HG03575 (cell line): ENCODE results near the gene ELMO1.
"Not testable (repeated sequence)": the region's sequence is repeated elsewhere in the genome, so short reads cannot be mapped to it uniquely, and the experiment has no call there.

Experiments
- ATAC-seq: cut with Tn5 transposase; IDR thresholded peaks from one replicate; pipeline ENCODE4 v1.9.1; 2021; ENCODE audit not compliant: unreplicated experiment, insufficient number of reproducible peaks, low FRiP score; ENCODE audit errors: extremely low read depth

The ELMO1 gene

DNA sequence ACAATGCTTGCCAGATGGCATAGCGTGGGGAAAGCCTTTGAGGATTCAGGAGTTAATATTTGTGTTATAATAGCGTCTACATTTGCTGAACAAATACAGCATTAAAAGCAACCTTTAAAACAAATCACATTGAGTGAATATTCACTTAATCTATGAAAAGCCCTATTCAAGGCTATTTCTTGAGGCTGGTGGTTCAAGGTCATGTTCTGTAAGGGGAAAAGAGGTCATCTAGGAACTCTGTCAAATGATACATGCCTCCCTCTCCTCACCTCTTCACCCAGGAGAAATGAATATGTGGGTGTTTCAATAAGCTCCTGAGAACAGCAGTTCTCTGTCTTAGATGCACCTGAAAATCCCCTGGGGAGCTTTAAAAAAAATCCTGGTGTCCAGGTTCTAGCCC, 303.0 kb downstream of the ELMO1 start:
- ATAC-seq = no peak

DNA sequence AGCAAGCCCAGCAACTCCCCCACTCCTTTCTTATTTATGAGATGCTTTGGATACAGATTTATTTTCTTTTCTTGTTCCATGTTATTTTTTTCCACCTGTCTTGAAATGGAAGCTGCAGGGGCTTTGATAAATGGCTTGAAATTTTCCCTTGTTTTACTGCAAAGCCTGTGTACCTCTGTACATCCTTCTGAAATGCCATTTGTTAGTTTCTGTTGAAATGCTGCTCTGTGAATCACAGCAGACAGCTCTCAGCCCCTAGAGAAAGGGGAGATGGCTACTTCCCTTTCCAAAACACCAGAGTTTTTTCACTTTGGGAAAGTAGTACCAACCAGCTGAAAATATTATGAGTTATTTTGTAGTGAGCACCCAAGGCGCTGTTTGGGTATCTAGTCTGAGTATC, 304.2 kb downstream of the ELMO1 start:
- ATAC-seq = no peak

DNA sequence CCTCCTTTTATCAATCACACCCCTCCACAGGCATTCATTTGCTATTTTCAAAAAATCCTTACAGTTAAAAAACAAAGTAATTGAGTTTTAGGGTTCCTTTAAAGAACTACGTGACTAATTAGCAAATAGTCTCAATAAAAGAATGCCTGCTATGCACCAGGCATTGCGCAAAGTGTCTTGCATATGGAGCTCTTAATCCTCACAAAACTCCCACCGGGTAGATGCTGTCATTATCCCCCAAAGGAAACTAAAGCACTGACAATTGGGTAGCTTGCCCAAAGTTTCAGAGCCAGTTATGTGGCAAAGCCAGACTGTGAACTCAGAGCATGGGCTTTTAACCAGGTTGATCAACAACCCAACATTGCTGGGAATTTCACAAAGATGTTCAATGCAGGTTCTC, 305.7 kb downstream of the ELMO1 start:
- ATAC-seq = no peak

DNA sequence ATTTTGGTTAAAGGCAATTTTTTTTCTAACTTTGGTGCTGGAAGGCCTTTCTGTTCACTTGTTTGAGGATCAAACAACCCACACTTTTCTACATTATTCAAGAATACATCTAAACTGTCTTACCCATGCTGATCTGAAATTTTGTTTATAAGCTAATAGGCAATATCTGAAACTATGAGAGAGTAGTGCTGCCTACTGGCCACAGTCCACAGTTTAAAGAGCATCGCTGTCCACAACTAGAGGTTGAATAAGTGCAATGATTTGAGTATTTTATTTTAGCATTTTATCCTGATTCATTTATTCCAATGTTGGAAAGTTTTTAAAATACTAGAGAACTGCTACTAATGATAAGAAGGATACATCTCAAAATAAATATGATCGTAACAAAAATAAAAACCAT, 306.9 kb downstream of the ELMO1 start:
- no peak for ATAC-seq

DNA sequence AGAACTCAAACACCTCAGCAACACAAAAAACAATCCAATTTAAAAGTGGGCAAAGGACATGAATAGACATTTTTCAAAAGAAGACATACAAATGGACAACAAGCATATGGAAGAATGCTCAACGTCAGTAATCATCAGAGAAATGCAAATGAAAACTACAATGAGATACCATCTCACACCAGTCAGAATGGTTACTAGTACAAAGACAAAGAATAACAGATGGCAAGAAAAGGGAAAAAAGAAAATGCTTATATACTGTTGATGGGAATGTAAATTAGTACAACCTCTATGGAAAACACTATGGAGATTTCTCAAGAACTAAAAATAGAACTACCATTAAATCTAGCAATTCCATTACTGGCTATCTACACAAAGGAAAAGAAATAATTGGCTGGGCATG, 314.8 kb downstream of the ELMO1 start:
- not testable (repeated sequence) for ATAC-seq

DNA sequence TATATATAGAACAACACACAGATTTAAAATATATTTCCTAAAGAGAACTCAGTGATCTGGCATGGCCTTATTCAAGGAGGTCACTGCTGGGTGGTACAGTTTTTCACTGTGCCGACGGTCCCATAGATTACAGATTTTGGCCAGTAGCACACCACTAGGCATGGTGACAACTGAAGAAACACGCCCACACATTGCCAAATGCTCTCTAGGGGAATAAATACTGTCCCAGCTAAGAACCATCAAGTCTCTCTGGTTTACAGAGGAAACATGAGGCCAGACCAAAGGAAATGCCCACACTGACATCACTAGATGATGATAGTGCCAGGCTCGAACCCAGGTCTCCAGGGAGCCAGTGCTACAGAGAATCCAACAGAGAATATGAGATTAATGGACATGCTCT, 316.8 kb downstream of the ELMO1 start:
- no peak for ATAC-seq

DNA sequence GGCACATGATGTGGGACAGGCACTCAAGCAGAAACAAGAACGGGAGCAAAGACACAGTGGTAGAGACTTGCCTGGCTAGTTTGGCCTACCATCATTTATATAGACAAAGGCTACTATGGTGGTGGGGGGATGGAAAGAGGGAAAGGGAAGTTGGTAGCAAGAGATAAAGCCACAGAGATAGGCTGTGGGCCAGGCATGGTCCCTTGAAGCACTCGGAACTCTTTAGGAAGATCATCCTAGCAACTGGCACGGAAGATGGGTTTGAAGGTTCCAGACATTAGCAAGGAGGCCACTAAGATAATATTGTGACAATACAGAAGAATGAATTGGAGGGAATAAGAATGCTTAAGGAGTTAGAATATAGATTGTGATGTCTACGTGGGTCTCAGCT, 319.6 kb downstream of the ELMO1 start:
- no peak for ATAC-seq

DNA sequence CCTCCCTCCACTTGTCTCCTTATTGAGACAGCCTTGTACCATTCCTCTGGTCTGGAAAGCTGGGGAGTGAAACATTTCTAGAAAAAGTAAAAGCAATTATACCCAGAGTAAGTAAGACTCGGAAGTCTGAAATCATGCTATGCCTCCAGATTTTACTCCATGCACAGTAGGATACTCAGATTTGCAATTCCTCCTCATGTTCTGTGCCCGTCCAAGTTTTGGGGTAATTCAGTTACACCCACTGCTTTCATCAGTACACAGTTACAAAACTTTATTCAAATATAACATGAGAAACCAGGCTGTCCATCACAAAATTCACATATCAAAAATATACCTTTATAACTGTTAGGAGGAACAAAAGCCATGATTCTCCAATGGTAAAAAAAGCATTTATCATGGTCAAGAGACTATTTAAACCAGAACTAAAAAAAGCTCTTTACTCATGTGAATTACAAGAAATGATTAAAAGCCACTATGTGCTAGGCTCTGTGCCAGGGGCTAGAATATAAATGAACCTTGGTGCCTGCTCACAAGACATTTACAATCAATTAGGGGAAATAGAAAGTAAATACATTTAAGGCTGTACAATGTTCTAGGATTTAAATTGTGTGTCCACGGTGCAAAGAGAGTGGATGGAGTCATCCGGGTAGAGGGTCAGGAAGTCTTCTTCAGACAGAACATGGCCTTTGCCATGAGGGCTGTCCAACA, 320.2 kb downstream of the ELMO1 start:
- no peak for ATAC-seq

DNA sequence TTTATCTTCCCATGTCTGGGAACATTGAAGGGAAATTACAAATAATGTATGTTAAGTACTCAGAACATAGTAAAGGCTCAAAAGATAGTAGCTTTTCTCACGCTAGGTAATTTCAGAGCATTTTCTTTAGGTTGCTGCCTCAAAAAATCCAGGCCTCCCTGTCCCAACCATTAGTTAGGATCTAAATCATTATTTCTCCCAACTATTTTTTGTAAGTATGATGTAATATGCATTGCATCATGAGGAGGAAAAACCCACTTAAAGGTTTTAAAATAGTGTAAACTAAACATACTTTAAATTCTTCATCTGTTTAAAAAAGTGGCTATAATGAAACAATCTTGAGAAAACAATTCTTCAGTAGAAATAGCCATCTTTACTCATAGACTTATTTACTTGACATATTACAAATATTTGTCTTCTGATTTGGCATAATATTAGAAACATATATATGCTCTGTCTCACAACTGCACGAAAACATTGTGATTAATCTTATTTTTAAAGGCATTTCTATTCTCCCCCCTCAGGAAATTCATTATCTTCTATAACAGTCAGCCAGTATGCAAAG, 329.3 kb downstream of the ELMO1 start:
- ATAC-seq = no peak

DNA sequence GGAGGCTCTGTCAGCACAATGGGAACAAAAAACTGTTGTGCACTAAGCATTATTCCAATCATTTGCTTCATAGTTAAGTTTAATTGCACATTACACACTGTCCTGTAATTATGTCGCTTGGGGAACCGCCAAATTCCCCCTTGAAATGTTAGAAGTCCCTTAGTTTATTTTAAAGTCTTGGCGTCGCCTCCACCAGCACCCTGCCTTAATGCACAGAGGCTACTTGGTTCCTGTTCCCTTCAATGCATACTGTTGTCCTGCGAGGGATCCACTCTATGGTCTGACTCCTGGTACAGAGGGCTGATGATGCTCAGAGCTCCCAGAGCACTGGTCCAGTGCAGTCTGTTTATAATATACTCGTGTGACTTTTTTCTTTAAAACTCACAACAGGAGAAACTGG, 330.7 kb downstream of the ELMO1 start:
- ATAC-seq = no peak

DNA sequence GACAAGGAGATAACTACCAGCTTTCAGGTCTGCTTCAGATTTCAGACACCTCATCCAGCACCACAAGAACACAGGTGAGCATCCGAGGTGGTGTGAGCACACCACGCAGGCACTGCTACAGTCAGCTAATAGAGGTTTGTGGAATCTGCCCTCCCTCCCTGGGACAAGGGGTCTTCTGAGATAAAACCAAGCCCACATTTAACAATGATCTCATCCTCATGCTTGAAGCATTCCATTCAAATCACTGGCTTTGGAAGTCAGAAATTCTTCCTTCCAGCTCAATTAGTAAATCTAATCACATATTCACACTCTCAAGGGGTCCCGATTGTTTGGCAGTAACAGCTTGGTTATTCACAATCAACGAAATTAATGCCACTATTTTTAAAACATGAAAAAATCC, 331.4 kb downstream of the ELMO1 start:
- ATAC-seq = no peak

DNA sequence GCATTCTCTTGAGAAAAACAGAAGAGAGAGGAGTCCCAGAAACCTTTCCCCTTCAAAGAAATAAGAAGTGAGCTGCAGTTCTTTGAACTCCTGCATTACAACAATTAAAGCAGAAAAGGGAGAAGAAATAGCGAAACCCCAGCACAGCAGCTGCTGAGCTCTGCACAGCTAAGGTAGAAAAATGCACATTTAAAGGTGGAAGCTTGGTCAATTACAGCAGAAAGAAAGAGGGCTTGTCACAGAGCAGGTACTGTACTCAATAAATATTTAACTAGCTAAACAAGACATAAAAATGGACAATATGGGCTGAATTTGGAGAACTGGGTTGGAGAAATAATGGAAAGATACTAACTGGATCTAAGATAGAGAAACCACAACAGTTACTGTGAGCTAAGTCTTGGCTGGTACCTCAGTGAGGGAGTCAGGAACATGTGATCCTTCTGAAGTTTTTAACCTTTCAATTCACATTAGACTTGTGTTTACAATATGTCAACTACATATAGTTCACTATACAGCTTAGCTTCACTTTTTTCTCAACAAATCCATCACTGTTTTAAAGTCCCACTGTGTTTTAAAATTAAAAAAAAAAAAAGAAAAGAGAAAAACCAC, 332.5 kb downstream of the ELMO1 start:
- ATAC-seq = no peak

DNA sequence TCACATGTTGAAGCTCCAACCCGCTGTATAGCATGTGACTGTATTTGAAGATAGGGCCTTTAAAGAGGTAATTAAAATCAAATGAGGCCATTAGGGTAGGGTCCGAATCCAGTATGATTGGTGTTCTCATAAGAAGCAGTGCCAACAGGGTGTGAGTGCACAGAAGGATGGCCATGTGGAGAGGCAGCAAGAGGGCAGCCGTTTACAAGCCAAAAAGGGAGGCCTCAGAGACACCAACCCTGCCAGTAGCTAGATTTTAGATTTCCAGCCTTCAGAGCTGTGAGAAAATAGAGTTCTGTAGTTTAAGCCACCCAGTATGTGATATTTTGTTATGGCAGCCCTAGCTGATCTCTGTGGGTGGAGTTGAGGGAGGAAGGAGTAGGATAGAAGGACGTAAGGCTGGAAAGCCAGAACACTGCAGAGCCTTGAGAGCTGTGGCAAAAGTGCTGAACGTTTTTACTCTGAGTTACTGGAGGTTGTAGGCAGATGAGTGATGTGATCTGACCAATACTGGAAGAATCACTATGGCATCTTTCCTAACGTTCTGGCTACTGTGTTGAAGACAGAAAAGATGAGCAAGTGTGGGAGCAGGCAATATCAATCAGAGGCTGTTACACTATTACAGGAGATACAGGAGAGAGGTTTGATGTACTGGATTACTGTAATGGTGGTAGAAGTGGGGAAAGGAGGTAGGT, 334.9 kb downstream of the ELMO1 start:
- ATAC-seq = no peak

DNA sequence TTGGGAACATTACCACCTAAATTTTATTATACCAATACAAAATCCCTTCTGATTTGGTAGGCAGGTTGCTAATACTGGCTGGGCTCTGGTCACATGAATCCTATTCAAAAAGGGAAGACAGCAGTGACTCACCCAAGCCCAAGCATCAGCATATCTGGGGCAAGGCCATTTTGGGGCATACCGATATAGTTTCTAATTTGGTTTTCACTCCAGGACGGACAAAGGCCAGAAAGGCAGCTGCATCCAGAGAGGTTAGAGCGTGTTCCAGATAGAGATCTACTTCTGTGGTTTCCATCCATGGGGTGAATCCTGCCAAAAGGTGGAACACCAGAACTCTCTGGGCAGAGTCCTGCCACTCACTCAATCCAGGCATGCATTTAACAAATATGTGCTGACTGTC, 335.8 kb downstream of the ELMO1 start:
- ATAC-seq = no peak

DNA sequence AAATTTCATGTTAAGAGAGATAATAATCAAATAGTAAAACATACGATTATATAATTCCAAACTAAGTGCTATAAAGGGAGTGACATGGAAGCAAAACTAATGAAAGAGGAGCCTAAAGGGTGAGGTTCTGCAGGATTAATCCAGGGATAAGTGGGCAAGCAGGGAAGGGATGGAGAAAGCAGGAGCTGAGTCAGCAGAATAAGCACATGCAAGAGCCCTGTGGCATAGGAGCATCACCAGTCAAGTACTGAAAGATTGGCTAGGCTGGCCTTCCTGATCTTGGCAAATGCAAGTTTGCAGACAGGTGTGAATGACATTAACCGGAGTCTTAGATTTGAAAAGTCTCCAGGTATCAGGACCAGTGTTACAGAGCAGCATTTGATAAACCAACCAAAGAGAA, 336.4 kb downstream of the ELMO1 start:
- no peak for ATAC-seq

DNA sequence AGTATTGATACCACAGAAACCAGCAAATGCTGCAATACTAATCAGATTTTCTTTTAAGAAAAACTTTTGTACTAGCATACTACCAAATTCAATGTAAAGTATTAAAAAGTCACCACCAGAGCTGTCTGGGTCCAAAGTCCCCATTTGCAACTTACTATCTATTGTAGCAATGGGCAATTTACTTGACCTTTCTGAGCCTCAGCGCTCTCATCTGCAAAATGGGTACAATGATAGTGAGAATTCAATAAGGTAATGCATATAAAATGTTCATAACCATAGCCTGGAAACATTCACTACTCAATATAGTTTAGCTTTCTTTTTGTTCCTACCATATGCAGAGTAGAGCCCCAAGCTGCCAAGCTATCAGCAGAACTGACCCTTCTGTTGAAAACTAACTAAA, 337.2 kb downstream of the ELMO1 start:
- no peak for ATAC-seq

DNA sequence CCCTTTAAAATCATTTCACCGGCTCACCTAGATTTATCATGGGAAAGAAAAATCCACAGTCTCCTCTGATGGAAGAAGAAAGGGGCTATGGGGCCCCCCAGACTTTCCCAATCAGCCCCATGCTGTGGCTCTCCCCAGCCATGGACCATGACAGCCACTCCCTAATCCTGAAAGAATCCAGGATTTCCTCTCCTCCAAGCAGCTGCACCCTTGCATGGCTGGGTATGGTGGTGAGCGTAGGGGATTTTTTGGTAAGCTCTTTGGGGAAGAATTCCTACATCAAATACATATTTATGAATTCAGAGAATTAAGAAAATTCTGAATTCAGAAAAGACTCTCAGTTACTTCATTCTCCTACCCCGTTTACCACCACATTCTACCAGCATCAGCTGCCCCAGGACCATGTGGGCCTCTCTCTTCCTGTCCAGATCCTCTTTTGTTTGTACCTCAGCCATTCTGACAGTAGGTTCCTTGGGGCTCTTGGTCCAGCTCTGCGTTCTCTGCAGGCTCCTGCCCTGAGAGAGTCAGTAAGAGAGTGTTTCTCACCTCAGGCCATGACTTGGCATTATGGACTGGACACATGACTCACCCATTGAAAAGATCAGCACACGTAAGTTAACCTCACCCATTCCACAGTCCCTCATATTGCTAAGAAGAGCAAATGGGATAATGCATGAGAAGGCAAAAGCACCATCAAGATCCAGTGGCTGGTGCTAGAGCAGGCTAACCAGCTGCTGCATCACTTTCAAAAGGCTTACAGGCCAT, 337.8 kb downstream of the ELMO1 start:
- ATAC-seq = no peak

DNA sequence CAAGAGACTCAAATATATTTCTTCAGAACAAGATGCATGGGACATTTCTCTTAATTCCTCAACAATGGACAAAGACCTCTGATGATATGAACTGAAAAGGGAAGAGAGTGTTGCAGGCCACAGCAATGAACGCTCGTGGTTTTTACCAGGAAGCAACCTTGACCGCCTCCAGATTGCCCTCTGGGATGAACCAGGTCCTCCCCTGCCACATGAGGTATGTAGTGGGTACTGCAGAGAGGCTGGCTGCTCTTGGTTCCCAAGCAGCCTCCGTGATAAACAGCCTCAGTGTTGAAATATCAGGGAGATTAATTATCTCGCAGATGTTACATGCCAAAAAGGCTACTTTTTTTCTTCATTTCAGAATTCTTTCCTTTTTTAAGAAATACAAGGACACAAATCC, 338.8 kb downstream of the ELMO1 start:
- no peak for ATAC-seq

DNA sequence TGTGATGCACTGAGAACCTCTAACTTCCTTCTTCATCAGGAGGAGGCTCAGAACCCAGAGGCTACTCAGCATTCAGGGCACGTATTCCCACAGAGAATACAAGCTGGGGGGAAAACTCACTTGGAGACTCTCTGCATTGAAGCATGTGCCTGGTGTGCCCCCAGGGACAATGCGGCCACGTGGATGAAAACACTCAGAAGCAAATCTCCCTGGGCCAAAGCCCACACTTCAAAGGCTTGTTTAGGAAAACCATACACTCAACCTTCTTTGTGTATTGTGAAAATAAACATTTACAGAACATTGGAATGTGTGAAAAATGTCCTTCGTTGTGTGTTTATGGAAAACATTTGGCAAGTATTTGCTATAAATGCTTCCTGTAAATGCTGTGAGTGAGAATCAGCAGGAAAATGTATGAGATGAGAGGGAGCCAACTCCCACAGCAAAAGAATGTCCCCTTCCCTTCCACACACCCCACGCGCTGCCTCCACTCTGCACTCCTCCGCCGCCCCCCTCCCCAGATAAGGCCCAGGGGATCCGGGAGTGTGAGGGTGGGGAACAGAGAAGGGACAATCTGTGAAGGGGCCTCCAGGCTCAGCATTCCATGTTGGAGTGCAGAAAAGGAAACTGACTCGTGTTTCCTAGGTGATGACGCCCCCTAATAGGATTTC, 339.5 kb downstream of the ELMO1 start:
- no peak for ATAC-seq
